ENCODE data around the gene CASR.

Gene CASR

DNA sequence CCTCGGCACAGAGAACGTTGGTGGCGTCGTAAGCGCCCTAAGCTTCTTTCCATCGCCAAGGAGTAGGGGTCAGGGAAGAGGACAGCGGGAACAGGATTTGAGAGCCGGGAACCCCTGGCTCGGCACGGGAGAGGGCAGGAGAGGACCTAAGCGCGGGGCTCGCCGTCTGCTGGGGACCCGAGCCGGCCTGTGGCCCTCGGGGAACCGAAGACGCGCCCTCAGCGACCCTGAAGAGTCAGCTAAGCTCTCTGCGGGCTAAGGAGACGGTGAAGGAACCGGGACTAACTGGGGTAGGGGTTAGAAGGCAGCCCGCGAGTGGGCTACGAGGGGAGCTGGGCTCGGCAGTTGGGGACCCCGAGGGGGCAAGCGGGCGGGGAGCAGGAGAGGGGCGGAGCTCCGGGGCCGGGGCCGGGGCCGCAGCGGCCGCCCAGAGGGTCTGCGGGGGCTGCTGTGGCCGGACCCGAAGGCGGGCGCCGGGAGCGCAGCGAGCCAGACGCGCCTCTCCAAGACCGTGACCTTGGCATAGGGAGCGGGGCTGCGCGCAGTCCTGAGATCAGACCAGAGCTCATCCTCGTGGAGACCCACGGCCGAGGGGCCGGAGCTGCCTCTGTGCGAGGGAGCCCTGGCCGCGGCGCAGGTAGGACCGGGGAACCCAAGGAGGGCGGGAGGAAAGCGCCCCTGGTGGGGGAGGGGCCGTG is 574 bp downstream of the CASR start (continued):
- TF ChIP-seq, protein P1, sequence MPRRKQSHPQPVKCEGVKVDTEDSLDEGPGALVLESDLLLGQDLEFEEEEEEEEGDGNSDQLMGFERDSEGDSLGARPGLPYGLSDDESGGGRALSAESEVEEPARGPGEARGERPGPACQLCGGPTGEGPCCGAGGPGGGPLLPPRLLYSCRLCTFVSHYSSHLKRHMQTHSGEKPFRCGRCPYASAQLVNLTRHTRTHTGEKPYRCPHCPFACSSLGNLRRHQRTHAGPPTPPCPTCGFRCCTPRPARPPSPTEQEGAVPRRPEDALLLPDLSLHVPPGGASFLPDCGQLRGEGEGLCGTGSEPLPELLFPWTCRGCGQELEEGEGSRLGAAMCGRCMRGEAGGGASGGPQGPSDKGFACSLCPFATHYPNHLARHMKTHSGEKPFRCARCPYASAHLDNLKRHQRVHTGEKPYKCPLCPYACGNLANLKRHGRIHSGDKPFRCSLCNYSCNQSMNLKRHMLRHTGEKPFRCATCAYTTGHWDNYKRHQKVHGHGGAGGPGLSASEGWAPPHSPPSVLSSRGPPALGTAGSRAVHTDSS (tag by site-specific recombination; IDR thresholded peaks at IDR 0.05), result no peak
- TF ChIP-seq, protein P2, sequence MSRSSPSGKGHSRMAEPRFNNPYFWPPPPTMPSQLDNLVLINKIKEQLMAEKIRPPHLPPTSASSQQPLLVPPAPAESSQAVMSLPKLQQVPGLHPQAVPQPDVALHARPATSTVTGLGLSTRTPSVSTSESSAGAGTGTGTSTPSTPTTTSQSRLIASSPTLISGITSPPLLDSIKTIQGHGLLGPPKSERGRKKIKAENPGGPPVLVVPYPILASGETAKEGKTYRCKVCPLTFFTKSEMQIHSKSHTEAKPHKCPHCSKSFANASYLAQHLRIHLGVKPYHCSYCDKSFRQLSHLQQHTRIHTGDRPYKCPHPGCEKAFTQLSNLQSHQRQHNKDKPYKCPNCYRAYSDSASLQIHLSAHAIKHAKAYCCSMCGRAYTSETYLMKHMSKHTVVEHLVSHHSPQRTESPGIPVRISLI (tag by site-specific recombination; IDR thresholded peaks at IDR 0.05), result no peak
- TF ChIP-seq SP3 (tag by site-specific recombination; IDR thresholded peaks at IDR 0.05) (no peak), PRDM10 (tag by site-specific recombination; IDR thresholded peaks at IDR 0.05) (no peak), WT1 (tag by site-specific recombination; IDR thresholded peaks at IDR 0.05) (no peak)

DNA sequence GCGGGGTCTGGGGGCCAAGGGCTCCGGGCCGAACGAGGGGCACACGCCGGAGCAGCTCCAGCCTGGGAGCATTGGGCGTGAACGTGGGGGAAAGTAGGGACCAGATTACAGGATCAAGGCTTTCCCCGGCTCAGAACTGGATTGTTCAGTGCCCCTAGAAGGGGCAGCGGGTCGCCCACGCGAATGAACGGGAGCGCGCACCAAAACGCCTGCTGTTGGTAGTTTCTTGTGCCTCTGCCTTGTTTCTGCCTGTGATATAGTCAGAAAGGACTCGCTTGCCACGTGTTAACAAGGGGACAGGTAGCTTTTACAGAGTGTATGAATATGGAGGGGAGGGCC is 1.1 kb downstream of the CASR start:
- peaks cover 7% of the 10 kb centered on the region; the same call in 1 of the 2 replicates for H3K4me1 ChIP-seq (ENCODE audit: control insufficient read depth, insufficient read depth, low read length)
- no peak overlapping the region for H3K4me3 ChIP-seq (ENCODE audit: low read depth, low read length)
- ChIA-PET CTCF (no interaction called here), POLR2A (no interaction called here)
- no peak overlapping the region for H3K27ac ChIP-seq (ENCODE audit: extremely low read depth, low read depth, low read length)
- no peak for TF ChIP-seq PRDM1 (tag by site-specific recombination; IDR thresholded peaks at IDR 0.05)
- TF ChIP-seq ZNF221 (tag by site-specific recombination; IDR thresholded peaks at IDR 0.05; ENCODE audit: borderline replicate concordance), result no peak
- no peak for TF ChIP-seq ZNF16 (tag by site-specific recombination; IDR thresholded peaks at IDR 0.05; ENCODE audit: low read depth)
- no peak for TF ChIP-seq ZNF138 (tag by site-specific recombination; IDR thresholded peaks at IDR 0.05; ENCODE audit: borderline replicate concordance)
- no peak for TF ChIP-seq ZNF501 (tag by site-specific recombination; IDR thresholded peaks at IDR 0.05)
- TF ChIP-seq, protein P3, sequence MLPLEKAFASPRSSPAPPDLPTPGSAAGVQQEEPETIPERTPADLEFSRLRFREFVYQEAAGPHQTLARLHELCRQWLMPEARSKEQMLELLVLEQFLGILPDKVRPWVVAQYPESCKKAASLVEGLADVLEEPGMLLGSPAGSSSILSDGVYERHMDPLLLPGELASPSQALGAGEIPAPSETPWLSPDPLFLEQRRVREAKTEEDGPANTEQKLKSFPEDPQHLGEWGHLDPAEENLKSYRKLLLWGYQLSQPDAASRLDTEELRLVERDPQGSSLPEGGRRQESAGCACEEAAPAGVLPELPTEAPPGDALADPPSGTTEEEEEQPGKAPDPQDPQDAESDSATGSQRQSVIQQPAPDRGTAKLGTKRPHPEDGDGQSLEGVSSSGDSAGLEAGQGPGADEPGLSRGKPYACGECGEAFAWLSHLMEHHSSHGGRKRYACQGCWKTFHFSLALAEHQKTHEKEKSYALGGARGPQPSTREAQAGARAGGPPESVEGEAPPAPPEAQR (tag by site-specific recombination; IDR thresholded peaks at IDR 0.05), result no peak
- TF ChIP-seq ZNF223 (tag by site-specific recombination; IDR thresholded peaks at IDR 0.05), result no peak
- no peak for TF ChIP-seq ZNF302 (tag by site-specific recombination; IDR thresholded peaks at IDR 0.05; ENCODE audit: low read depth)
- no peak for TF ChIP-seq ZNF114 (tag by site-specific recombination; IDR thresholded peaks at IDR 0.05)
- no peak for TF ChIP-seq ZNF510 (tag by site-specific recombination; IDR thresholded peaks at IDR 0.05; ENCODE audit: insufficient replicate concordance)
- TF ChIP-seq ZNF354C (tag by site-specific recombination; IDR thresholded peaks at IDR 0.05; ENCODE audit: borderline replicate concordance, low read depth), result no peak
- no peak for TF ChIP-seq ZNF843 (tag by site-specific recombination; IDR thresholded peaks at IDR 0.05)
- no peak for TF ChIP-seq ZBTB21 (tag by site-specific recombination; IDR thresholded peaks at IDR 0.05)
- TF ChIP-seq, protein P2 (tag by site-specific recombination; IDR thresholded peaks at IDR 0.05), result no peak
- H3K9me3 ChIP-seq (ENCODE audit: control insufficient read depth, insufficient read depth, low read depth, low read length), result no peaks in the 10 kb centered on the region
- no peaks in the 10 kb centered on the region for H3K36me3 ChIP-seq (ENCODE audit: control insufficient read depth in 2 of 2, insufficient read depth in 1 of 2, low read length in 2 of 2)
